H1 (cell line): ENCODE results near the gene ETV1.

Experiments
- ATF2 ChIP-seq: IDR thresholded peaks from 2 replicates; pipeline ENCODE4 v1.6.1; 2012; ENCODE audit warnings: low read length, inconsistent platforms
- CTCF ChIP-seq, 3 experiments: IDR thresholded peaks; 1 replicate in 2 of 3; 2 replicates in 1 of 3; pipeline versions ENCODE4 v1.5.1 to v1.6.1; 2011; ENCODE audit warnings: low read length in 3 of 3, mild to moderate bottlenecking in 3 of 3, inconsistent platforms in 2 of 3, low read depth in 1 of 3, moderate library complexity in 1 of 3; ENCODE audit not compliant: insufficient read depth in 1 of 3; ENCODE audit errors: control extremely low read depth in 1 of 3
- EZH2 ChIP-seq: fragments of 200-600 bp; sonication (generic); IDR thresholded peaks from 2 replicates; pipeline ENCODE4 v1.7.1; 2012; ENCODE audit warnings: low read depth, mild to moderate bottlenecking, moderate library complexity, low read length, inconsistent platforms; ENCODE audit not compliant: severe bottlenecking
- GABPA ChIP-seq: IDR thresholded peaks from 2 replicates; pipeline ENCODE4 v1.6.1; 2011; ENCODE audit warnings: mild to moderate bottlenecking, low read length, moderate library complexity, borderline replicate concordance; ENCODE audit not compliant: insufficient read depth
- JUND ChIP-seq: IDR thresholded peaks from 2 replicates; pipeline ENCODE4 v1.6.1; 2011; ENCODE audit warnings: mild to moderate bottlenecking, improper control_type of control experiment, low read length
- POLR2A ChIP-seq, 2 experiments: IDR thresholded peaks; 1 replicate in 1 of 2; 2 replicates in 1 of 2; pipeline ENCODE4 v1.6.1; 2011; ENCODE audit warnings: low read depth in 2 of 2, low read length in 2 of 2, mild to moderate bottlenecking in 2 of 2; ENCODE audit errors: control extremely low read depth in 1 of 2
- POLR2AphosphoS5 ChIP-seq: IDR thresholded peaks from 2 replicates; pipeline ENCODE4 v1.6.1; 2011; ENCODE audit warnings: low read depth, low read length
- RAD21 ChIP-seq, 2 experiments: IDR thresholded peaks in 1 of 2; conservative IDR thresholded peaks in 1 of 2; 2 replicates each; pipeline ENCODE4 v1.6.1; 2011; ENCODE audit warnings: low read depth in 2 of 2, low read length in 2 of 2, improper control_type of control experiment in 1 of 2, inconsistent platforms in 1 of 2, mild to moderate bottlenecking in 1 of 2, moderate library complexity in 1 of 2
- SIN3A ChIP-seq, 2 experiments: IDR thresholded peaks in 1 of 2; conservative IDR thresholded peaks in 1 of 2; 2 replicates each; pipeline ENCODE4 v1.6.1; 2011 to 2012; ENCODE audit warnings: low read length in 2 of 2, improper control_type of control experiment in 1 of 2, low read depth in 1 of 2, mild to moderate bottlenecking in 1 of 2
- SP1 ChIP-seq: IDR thresholded peaks from 2 replicates; pipeline ENCODE4 v1.6.1; 2011; ENCODE audit warnings: low read depth, low read length
- TAF1 ChIP-seq: IDR thresholded peaks from 2 replicates; pipeline ENCODE4 v1.6.1; 2011; ENCODE audit warnings: mild to moderate bottlenecking, low read depth, low read length
- TBP ChIP-seq: IDR thresholded peaks from 2 replicates; pipeline ENCODE4 v1.6.1; 2011; ENCODE audit warnings: low read depth, low read length, improper control_type of control experiment

GRCh38 chr7:13946181-13946580 is 43.3 kb downstream of the ETV1 start:
- TF ChIP-seq JUND (no peak), SP1 (no peak), POLR2AphosphoS5 (no peak), CTCF (IDR thresholded peaks at IDR 0.05; ENCODE audit: control extremely low read depth in 1 of 3, insufficient read depth in 1 of 3, low read depth in 1 of 3, low read length in 3 of 3) (no peak), RAD21 (IDR thresholded peaks at IDR 0.05 in 1 of 2, conservative IDR thresholded peaks at IDR 0.05 in 1 of 2; ENCODE audit: low read depth in 2 of 2, low read length in 2 of 2) (no peak), SIN3A (conservative IDR thresholded peaks at IDR 0.05 in 1 of 2, IDR thresholded peaks at IDR 0.05 in 1 of 2; ENCODE audit: low read depth in 1 of 2, low read length in 2 of 2) (no peak), ATF2 (no peak), EZH2 (no peak), TAF1 (no peak), GABPA (no peak), TBP (no peak), POLR2A (IDR thresholded peaks at IDR 0.05; ENCODE audit: control extremely low read depth in 1 of 2, low read depth in 2 of 2, low read length in 2 of 2) (no peak)
